GM12891 (cell line): ENCODE measurements around the gene NCF4.

ENCODE experiments used
- POLR2A ChIP-seq: IDR thresholded peaks from 2 replicates; pipeline ENCODE4 v1.6.1; 2011; ENCODE audit warnings: low read depth, low read length, control low read depth
- POLR2AphosphoS5 ChIP-seq: IDR thresholded peaks from 2 replicates; pipeline ENCODE4 v1.6.1; 2011; ENCODE audit warnings: low read depth, low read length, control low read depth
- SPI1 ChIP-seq: IDR thresholded peaks from 2 replicates; pipeline ENCODE4 v1.6.1; 2011; ENCODE audit warnings: low read depth, low read length, control low read depth
- TAF1 ChIP-seq: IDR thresholded peaks from 2 replicates; pipeline ENCODE4 v1.6.1; 2011; ENCODE audit warnings: low read depth, low read length, control low read depth

- TF ChIP-seq POLR2AphosphoS5 (no peak), POLR2A (no peak), TAF1 (no peak), SPI1 (no peak)
Observed at GRCh38 chr22:36899498-36899897, 38.7 kb downstream of the NCF4 start.
